ENCODE measurements around the gene EPX. TPM values are rescaled to one million over a fixed set of nuclear protein-coding genes. Genes with fewer than 3 reads are reported as not detected.

The EPX gene
- total RNA-seq, 1 donor from 2014 or later, result not detected

GRCh38 chr17:58246104-58246740 lies 53.7 kb downstream of the EPX start:
- Mint-ChIP-seq H3K4me3 (ENCODE audit: unreplicated experiment) (no peak overlapping the region), H3K4me1 (ENCODE audit: low read depth) (peaks cover 4% of the 10 kb centered on the region), H3K36me3 (ENCODE audit: low read depth) (no peaks in the 10 kb centered on the region), H3K27me3 (ENCODE audit: low read depth) (peaks cover 58% of the 10 kb centered on the region), H3K27ac (ENCODE audit: unreplicated experiment) (no peak overlapping the region), H3K9me3 (ENCODE audit: low read depth) (no peaks in the 10 kb centered on the region)
- DNase-seq (ENCODE audit: low spot score), result peak; percentile 39
- no peak for TF ChIP-seq CTCF (IDR thresholded peaks at IDR 0.05)

GRCh38 chr17:58246781-58247180 lies 54.3 kb downstream of the EPX start:
- Mint-ChIP-seq H3K4me3 (ENCODE audit: unreplicated experiment) (no peak overlapping the region), H3K9me3 (ENCODE audit: low read depth) (no peaks in the 10 kb centered on the region), H3K27ac (ENCODE audit: unreplicated experiment) (no peak overlapping the region), H3K36me3 (ENCODE audit: low read depth) (no peaks in the 10 kb centered on the region), H3K27me3 (ENCODE audit: low read depth) (peaks cover 58% of the 10 kb centered on the region), H3K4me1 (ENCODE audit: low read depth) (peaks cover 4% of the 10 kb centered on the region)
- no peak for DNase-seq (ENCODE audit: low spot score)
- TF ChIP-seq CTCF (IDR thresholded peaks at IDR 0.05), result no peak

DNA sequence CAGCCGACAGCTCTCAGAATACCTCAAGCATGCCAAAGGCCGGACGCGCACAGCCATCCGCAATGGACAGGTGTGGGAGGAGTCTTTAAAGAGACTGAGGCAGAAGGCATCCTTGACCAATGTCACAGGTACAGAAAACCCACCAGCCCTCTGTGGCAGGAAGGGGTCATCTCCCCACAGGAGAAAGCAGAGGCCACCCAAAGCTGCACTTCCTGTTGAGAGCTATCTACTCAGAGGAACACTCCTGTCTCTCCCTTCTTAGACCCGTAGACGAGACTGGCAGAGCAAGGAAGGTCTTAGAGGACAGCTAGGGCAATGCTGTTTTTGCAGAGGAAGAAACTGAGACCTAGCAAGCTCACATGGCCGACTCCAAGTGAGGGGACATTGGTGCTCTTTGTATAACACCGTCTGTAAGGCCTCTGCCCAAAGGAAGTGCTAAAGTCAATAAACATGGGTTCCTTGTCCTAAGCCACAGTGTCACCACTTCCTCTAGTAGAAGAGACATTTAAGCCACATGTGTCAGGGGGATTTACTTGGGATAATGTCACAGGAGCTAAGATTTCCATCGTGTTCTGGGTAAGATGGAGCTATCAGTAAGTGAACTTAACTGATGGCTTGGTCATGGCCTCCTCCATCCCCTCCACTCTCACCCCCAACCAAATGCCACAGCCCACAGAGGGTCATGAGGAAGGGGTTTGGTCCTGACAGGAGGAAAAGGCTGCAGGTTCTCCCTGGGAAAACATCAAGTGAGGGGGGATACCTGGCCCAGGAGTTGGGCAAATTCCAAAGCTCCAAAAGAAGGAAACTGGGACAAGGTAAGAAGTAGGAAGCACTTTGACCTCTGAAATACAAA lies 55.2 kb downstream of the EPX start:
- Mint-ChIP-seq H3K4me1 (ENCODE audit: low read depth) (peaks cover 4% of the 10 kb centered on the region), H3K4me3 (ENCODE audit: unreplicated experiment) (no peak overlapping the region), H3K27me3 (ENCODE audit: low read depth) (peaks cover 57% of the 10 kb centered on the region), H3K27ac (ENCODE audit: unreplicated experiment) (no peak overlapping the region), H3K9me3 (ENCODE audit: low read depth) (no peaks in the 10 kb centered on the region), H3K36me3 (ENCODE audit: low read depth) (no peaks in the 10 kb centered on the region)
- DNase-seq (ENCODE audit: low spot score), result no peak
- TF ChIP-seq CTCF (IDR thresholded peaks at IDR 0.05), result no peak

DNA sequence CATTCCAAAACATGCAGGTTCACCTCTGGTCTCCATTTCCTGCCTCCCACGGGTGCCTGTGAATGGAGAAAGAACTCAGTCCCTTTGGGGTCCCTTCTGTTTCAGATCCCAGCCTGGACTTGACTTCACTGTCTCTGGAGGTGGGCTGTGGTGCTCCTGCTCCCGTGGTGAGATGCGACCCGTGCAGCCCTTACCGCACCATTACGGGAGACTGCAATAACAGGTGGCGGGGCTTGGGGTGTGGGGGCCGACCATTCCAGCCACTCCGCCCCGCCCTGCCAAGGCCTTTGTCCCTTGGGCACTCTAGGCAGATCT lies 56.4 kb downstream of the EPX start:
- no peak for DNase-seq (ENCODE audit: low spot score)
- Mint-ChIP-seq H3K36me3 (ENCODE audit: low read depth) (no peaks in the 10 kb centered on the region), H3K27ac (ENCODE audit: unreplicated experiment) (no peak overlapping the region), H3K4me1 (ENCODE audit: low read depth) (peaks cover 4% of the 10 kb centered on the region), H3K9me3 (ENCODE audit: low read depth) (no peaks in the 10 kb centered on the region), H3K4me3 (ENCODE audit: unreplicated experiment) (peak overlapping the region; percentile 36), H3K27me3 (ENCODE audit: low read depth) (peaks cover 48% of the 10 kb centered on the region)
- TF ChIP-seq CTCF (IDR thresholded peaks at IDR 0.05), result no peak

GRCh38 chr17:58249270-58250133 lies 57.0 kb downstream of the EPX start:
- peaks cover 47% of the 10 kb centered on the region for H3K27me3 Mint-ChIP-seq (ENCODE audit: low read depth)
- peak; percentile 100 for TF ChIP-seq CTCF (IDR thresholded peaks at IDR 0.05)
- H3K4me1 Mint-ChIP-seq (ENCODE audit: low read depth), result peaks cover 4% of the 10 kb centered on the region
- H3K4me3 Mint-ChIP-seq (ENCODE audit: unreplicated experiment), result peak overlapping the region; percentile 71
- H3K36me3 Mint-ChIP-seq (ENCODE audit: low read depth), result no peaks in the 10 kb centered on the region
- peak; percentile 41 for DNase-seq (ENCODE audit: low spot score)
- H3K27ac Mint-ChIP-seq (ENCODE audit: unreplicated experiment), result no peak overlapping the region
- H3K9me3 Mint-ChIP-seq (ENCODE audit: low read depth), result no peaks in the 10 kb centered on the region
